WI38 (cell line): ENCODE data around the gene RGS10.

Experiments used
- H3K4me3 ChIP-seq: 2 replicates; pipeline ENCODE4 v1.5.1; 2011; ENCODE audit warnings: low read depth, mild to moderate bottlenecking, control low read depth, low read length
- CTCF ChIP-seq: IDR thresholded peaks from 2 replicates; pipeline ENCODE4 v1.5.1; 2012; ENCODE audit warnings: low read depth, mild to moderate bottlenecking, control low read depth, low read length

RGS10 gene

GRCh38 chr10:119455609-119456434 is 86.7 kb downstream of the RGS10 start:
- no peak overlapping the region for H3K4me3 ChIP-seq
- no peak for TF ChIP-seq CTCF

GRCh38 chr10:119454990-119455389 is 87.5 kb downstream of the RGS10 start:
- no peak for TF ChIP-seq CTCF
- no peak overlapping the region for H3K4me3 ChIP-seq

GRCh38 chr10:119454316-119454715 is 88.2 kb downstream of the RGS10 start:
- TF ChIP-seq CTCF = no peak
- no peak overlapping the region for H3K4me3 ChIP-seq

- TF ChIP-seq CTCF = no peak
- H3K4me3 ChIP-seq = no peak overlapping the region
Measured at GRCh38 chr10:119453313-119453712, 89.2 kb downstream of the RGS10 start.

GRCh38 chr10:119452396-119452795 is 90.1 kb downstream of the RGS10 start:
- no peak overlapping the region for H3K4me3 ChIP-seq
- no peak for TF ChIP-seq CTCF

- no peak for TF ChIP-seq CTCF
- no peak overlapping the region for H3K4me3 ChIP-seq
Measured at GRCh38 chr10:119451300-119451896, 91.1 kb downstream of the RGS10 start.

- no peak overlapping the region for H3K4me3 ChIP-seq
- TF ChIP-seq CTCF = no peak
Measured at GRCh38 chr10:119450606-119451299, 91.8 kb downstream of the RGS10 start.
